ENCODE data around the gene IL31RA.

IL31RA gene

DNA sequence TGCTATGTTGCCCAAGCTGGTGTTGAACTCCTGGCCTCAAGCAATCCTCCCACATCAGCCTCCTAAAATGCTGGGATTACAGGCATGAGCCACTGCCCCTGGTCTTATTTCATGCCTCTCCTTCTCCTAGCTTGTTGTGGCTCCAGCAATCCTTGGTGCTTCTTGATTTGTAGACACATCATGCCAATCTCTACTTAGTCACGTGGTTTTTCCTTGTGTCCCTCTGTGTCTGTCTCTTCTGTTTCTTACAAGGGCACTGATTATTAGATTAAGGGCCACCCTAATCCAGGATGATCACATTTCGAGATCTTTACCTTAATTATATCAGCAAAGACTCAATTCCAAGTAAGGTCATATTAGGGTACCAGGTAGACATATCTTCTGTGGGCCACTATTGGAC, 9.2 kb upstream of the IL31RA start:
- H3K27ac ChIP-seq: no peak overlapping the region
- H3K36me3 ChIP-seq: no peaks in the 10 kb centered on the region
- no peak overlapping the region for H3K4me3 ChIP-seq (ENCODE audit: low read depth in 1 of 2, low read length in 1 of 2)
- no peaks in the 10 kb centered on the region for H3K4me1 ChIP-seq (ENCODE audit: control insufficient read depth in 1 of 2, insufficient read depth in 1 of 2, low read depth in 1 of 2, low read length in 1 of 2)
- TF ChIP-seq CTCF (IDR thresholded peaks at IDR 0.05): no peak
- peaks cover 2% of the 10 kb centered on the region for H3K27me3 ChIP-seq
- no peaks in the 10 kb centered on the region for H3K9me3 ChIP-seq

- no peaks in the 10 kb centered on the region for H3K4me1 ChIP-seq (ENCODE audit: control insufficient read depth in 1 of 2, insufficient read depth in 1 of 2, low read depth in 1 of 2, low read length in 1 of 2)
- peaks cover 46% of the 10 kb centered on the region for H3K27me3 ChIP-seq
- no peak overlapping the region for H3K4me3 ChIP-seq (ENCODE audit: low read depth in 1 of 2, low read length in 1 of 2)
- TF ChIP-seq CTCF (IDR thresholded peaks at IDR 0.05): no peak
- H3K27ac ChIP-seq: no peak overlapping the region
- H3K36me3 ChIP-seq: no peaks in the 10 kb centered on the region
- H3K9me3 ChIP-seq: no peaks in the 10 kb centered on the region
Observed at GRCh38 chr5:55847837-55848236, 3.3 kb upstream of the IL31RA start.

GRCh38 chr5:55848783-55849182, 2.4 kb upstream of the IL31RA start:
- no peak overlapping the region for H3K4me3 ChIP-seq (ENCODE audit: low read depth in 1 of 2, low read length in 1 of 2)
- no peak overlapping the region for H3K27ac ChIP-seq
- H3K4me1 ChIP-seq (ENCODE audit: control insufficient read depth in 1 of 2, insufficient read depth in 1 of 2, low read depth in 1 of 2, low read length in 1 of 2): no peaks in the 10 kb centered on the region
- TF ChIP-seq CTCF (IDR thresholded peaks at IDR 0.05): no peak
- no peaks in the 10 kb centered on the region for H3K36me3 ChIP-seq
- H3K27me3 ChIP-seq: peaks cover 55% of the 10 kb centered on the region
- no peaks in the 10 kb centered on the region for H3K9me3 ChIP-seq

DNA sequence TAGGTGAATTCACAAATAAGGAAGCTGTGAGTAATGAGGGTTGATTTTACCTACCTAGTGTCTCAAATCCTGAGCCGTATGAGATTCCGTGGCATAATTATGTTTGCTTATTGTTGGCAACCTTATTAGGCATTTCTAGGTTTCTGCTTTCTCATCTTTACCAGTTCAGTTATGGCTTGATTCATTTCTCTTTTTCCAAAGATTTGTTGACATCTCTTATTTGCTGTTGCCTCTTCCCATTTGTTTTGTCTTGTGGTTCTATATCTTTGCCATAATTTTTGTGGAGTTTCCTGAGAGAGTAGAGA, 470 bp downstream of the IL31RA start:
- Histone ChIP-seq H3K36me3 (no peaks in the 10 kb centered on the region), H3K27ac (no peak overlapping the region), H3K9me3 (no peaks in the 10 kb centered on the region), H3K4me3 (ENCODE audit: low read depth in 1 of 2, low read length in 1 of 2) (no peak overlapping the region), H3K27me3 (peaks cover 82% of the 10 kb centered on the region), H3K4me1 (ENCODE audit: control insufficient read depth in 1 of 2, insufficient read depth in 1 of 2, low read depth in 1 of 2, low read length in 1 of 2) (peaks cover 3 to 5% of the 10 kb centered on the region in 2 experiments)
- no peak for TF ChIP-seq CTCF (IDR thresholded peaks at IDR 0.05)

- no peak overlapping the region for H3K4me3 ChIP-seq (ENCODE audit: low read depth in 1 of 2, low read length in 1 of 2)
- H3K27ac ChIP-seq: no peak overlapping the region
- no peaks in the 10 kb centered on the region for H3K9me3 ChIP-seq
- peaks cover 90% of the 10 kb centered on the region for H3K27me3 ChIP-seq
- H3K36me3 ChIP-seq: no peaks in the 10 kb centered on the region
- TF ChIP-seq CTCF (IDR thresholded peaks at IDR 0.05): no peak
- peaks cover 6 to 7% of the 10 kb centered on the region in 2 experiments for H3K4me1 ChIP-seq (ENCODE audit: control insufficient read depth in 1 of 2, insufficient read depth in 1 of 2, low read depth in 1 of 2, low read length in 1 of 2)
Observed at GRCh38 chr5:55852503-55852902, 1.3 kb downstream of the IL31RA start.

DNA sequence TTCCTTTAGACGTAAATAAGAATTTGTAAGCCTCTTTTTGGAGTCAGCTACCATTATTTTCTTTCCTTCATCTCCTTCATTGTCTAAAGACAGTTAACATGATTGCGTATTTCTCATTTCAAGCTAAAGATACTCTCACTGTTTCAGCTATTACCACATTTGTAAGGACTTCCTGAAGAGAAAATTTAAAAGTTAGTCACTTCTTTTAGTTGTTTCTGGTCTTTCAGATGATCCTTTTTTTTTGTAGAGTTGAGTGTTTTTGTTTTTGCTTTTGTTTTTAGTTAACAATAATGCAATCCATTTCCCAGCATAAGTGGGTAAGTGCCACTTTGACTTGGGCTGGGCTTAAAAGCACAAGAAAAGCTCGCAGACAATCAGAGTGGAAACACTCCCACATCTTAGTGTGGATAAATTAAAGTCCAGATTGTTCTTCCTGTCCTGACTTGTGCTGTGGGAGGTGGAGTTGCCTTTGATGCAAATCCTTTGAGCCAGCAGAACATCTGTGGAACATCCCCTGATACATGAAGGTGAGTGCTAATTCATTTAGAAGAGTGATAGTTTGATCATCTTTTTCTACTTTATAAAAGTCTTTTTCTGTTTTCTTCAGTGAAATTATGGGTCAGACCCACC, 2.0 kb downstream of the IL31RA start:
- Histone ChIP-seq H3K4me3 (ENCODE audit: low read depth in 1 of 2, low read length in 1 of 2) (no peak overlapping the region), H3K9me3 (no peaks in the 10 kb centered on the region), H3K27ac (no peak overlapping the region), H3K4me1 (ENCODE audit: control insufficient read depth in 1 of 2, insufficient read depth in 1 of 2, low read depth in 1 of 2, low read length in 1 of 2) (peaks cover 6 to 7% of the 10 kb centered on the region in 2 experiments), H3K36me3 (no peaks in the 10 kb centered on the region), H3K27me3 (peaks cover 93% of the 10 kb centered on the region)
- TF ChIP-seq CTCF (IDR thresholded peaks at IDR 0.05): no peak
